ENCODE data around the gene KCTD5. TPM values are rescaled to one million over a fixed set of nuclear protein-coding genes. Genes with fewer than 3 reads are reported as not detected.

KCTD5 gene
- total and polyA plus RNA-seq, 10 of the 15 experiments (the other 5 are each of a cell fraction or from before 2014, with no cell fraction given), result 0.58 to 56.4 (median 37.3) TPM

DNA sequence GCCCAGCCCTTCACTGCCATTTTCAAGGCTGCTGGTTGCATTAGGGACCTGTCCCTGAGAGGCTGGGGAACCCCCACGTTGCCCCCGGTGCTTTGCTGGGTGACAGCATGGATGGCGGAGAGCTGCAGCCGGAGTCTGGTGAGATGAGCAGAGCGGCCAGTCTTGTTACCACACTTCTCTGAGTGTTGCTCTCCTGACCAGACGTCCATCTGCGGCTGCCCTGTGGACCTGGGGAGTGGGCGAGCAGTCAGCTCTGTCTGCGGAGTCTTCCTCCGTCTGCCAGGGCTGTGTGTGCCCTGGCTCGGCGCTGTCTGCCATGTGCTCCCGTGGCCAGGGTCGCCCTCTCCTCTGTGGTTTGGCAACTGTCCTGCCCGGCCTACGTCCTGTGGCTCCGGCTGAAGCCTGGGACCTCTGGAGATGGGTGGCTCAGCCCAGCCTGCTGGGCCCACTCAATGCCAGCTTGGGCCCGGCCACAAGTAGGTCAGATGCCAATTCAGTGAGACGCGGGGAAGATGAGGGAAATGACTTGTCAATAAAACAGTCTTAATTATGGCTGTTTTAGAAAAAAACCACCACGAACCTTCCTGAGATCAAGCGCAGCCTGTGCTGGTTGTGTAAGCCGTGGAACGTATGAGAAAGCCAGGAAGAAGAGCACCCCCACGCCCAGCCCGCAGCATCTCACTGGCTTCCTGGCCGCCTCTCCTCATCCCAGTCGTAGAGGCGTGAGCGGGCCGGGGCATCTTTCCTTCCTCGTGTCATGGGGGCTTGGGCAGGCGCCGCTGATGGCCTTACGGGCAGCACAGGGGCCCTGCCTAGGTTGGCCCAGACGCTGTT lies 7.9 kb downstream of the KCTD5 start:
- POLR2A ChIA-PET, result no interaction called here
- H3K4me2 ChIP-seq (ENCODE audit: control insufficient read depth, insufficient read depth), result no peak overlapping the region
- peaks cover 0 to 15% of the 10 kb centered on the region in 2 experiments; a peak in 2 of 4 replicates for H3K36me3 ChIP-seq (ENCODE audit: control insufficient read depth in 2 of 2, insufficient read depth in 2 of 2, low read length in 1 of 2)
- CTCF ChIA-PET, result no interaction called here
- H3K27me3 ChIP-seq (replicated peaks in 1 of 2; ENCODE audit: control insufficient read depth in 2 of 2, insufficient read depth in 2 of 2, low read length in 1 of 2), result no peaks in the 10 kb centered on the region
- ATAC-seq (no peak), DNase-seq (ENCODE audit: low read depth, low spot score) (no peak), FAIRE-seq (no peak)
- H3K9me3 ChIP-seq (replicated peaks; ENCODE audit: control insufficient read depth, insufficient read depth, low read length), result no peaks in the 10 kb centered on the region
- peaks cover 7% of the 10 kb centered on the region; the same call in 1 of the 2 replicates for H4K20me1 ChIP-seq (ENCODE audit: control insufficient read depth, insufficient read depth)
- H3K79me2 ChIP-seq (ENCODE audit: control insufficient read depth, insufficient read depth, low read length), result peaks cover 35% of the 10 kb centered on the region
- 91% methylated on average over 36 of the region's 36 CpGs for WGBS (ENCODE audit: insufficient coverage, insufficient replicate concordance, low lambda C conversion rate, missing lambda C conversion rate)
- in situ Hi-C loops (cut with MboI) (no loop called here), intact Hi-C loops (cut with micrococcal nuclease; ENCODE audit: unreplicated experiment) (loop anchor here (10.0 kb wide), 1 partner anchor 155 kb away; the partner anchor contains the start of genes CEMP1 and PDPK1)
- H3K4me1 ChIP-seq (ENCODE audit: control insufficient read depth, insufficient read depth, low read length), result peaks cover 6% of the 10 kb centered on the region
- BruUV-seq (replicated peaks), result no TSS peak
- H3K4me3 ChIP-seq, result no peak overlapping the region
- SMC1A ChIA-PET (ENCODE audit: uncharacterized antibody, unreplicated experiment), result no interaction called here
- RAD21 ChIA-PET (ENCODE audit: unreplicated experiment), result no interaction called here
- no peak overlapping the region for H3K9ac ChIP-seq (ENCODE audit: control insufficient read depth, insufficient read depth, low read length)
- no peak overlapping the region for H2AFZ ChIP-seq (ENCODE audit: control insufficient read depth, low read depth, low read length)
- no peak overlapping the region for H3K27ac ChIP-seq (ENCODE audit: control insufficient read depth, insufficient read depth)
- TF ChIP-seq HSF1 (IDR thresholded peaks at IDR 0.05; ENCODE audit: low read depth, low read length), result no peak
- TF ChIP-seq MXI1 (IDR thresholded peaks at IDR 0.05; ENCODE audit: low read depth, low read length), result no peak
- no peak for TF ChIP-seq CREB1 (IDR thresholded peaks at IDR 0.05; ENCODE audit: low read depth)
- no peak for TF ChIP-seq CHD2 (IDR thresholded peaks at IDR 0.05; ENCODE audit: borderline replicate concordance, low read depth, low read length)
- TF ChIP-seq RAD51 (IDR thresholded peaks at IDR 0.05), result no peak
- TF ChIP-seq IKZF1 (conservative IDR thresholded peaks at IDR 0.05), result no peak
- no peak for TF ChIP-seq JUND (IDR thresholded peaks at IDR 0.05; ENCODE audit: low read depth, low read length)
- TF ChIP-seq, protein P1, sequence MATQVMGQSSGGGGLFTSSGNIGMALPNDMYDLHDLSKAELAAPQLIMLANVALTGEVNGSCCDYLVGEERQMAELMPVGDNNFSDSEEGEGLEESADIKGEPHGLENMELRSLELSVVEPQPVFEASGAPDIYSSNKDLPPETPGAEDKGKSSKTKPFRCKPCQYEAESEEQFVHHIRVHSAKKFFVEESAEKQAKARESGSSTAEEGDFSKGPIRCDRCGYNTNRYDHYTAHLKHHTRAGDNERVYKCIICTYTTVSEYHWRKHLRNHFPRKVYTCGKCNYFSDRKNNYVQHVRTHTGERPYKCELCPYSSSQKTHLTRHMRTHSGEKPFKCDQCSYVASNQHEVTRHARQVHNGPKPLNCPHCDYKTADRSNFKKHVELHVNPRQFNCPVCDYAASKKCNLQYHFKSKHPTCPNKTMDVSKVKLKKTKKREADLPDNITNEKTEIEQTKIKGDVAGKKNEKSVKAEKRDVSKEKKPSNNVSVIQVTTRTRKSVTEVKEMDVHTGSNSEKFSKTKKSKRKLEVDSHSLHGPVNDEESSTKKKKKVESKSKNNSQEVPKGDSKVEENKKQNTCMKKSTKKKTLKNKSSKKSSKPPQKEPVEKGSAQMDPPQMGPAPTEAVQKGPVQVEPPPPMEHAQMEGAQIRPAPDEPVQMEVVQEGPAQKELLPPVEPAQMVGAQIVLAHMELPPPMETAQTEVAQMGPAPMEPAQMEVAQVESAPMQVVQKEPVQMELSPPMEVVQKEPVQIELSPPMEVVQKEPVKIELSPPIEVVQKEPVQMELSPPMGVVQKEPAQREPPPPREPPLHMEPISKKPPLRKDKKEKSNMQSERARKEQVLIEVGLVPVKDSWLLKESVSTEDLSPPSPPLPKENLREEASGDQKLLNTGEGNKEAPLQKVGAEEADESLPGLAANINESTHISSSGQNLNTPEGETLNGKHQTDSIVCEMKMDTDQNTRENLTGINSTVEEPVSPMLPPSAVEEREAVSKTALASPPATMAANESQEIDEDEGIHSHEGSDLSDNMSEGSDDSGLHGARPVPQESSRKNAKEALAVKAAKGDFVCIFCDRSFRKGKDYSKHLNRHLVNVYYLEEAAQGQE (IDR thresholded peaks at IDR 0.05; ENCODE audit: low read depth, low read length), result no peak
- no peak for TF ChIP-seq ZNF274 (IDR thresholded peaks at IDR 0.05; ENCODE audit: insufficient read depth, insufficient read length)
- TF ChIP-seq, protein P2, sequence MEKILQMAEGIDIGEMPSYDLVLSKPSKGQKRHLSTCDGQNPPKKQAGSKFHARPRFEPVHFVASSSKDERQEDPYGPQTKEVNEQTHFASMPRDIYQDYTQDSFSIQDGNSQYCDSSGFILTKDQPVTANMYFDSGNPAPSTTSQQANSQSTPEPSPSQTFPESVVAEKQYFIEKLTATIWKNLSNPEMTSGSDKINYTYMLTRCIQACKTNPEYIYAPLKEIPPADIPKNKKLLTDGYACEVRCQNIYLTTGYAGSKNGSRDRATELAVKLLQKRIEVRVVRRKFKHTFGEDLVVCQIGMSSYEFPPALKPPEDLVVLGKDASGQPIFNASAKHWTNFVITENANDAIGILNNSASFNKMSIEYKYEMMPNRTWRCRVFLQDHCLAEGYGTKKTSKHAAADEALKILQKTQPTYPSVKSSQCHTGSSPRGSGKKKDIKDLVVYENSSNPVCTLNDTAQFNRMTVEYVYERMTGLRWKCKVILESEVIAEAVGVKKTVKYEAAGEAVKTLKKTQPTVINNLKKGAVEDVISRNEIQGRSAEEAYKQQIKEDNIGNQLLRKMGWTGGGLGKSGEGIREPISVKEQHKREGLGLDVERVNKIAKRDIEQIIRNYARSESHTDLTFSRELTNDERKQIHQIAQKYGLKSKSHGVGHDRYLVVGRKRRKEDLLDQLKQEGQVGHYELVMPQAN (conservative IDR thresholded peaks at IDR 0.05), result no peak
- no peak for TF ChIP-seq RCOR1 (conservative IDR thresholded peaks at IDR 0.05; ENCODE audit: low read depth, low read length)
- no peak for TF ChIP-seq E2F4 (IDR thresholded peaks at IDR 0.05; ENCODE audit: low read depth, low read length)
- TF ChIP-seq SP1 (IDR thresholded peaks at IDR 0.05; ENCODE audit: low read depth, low read length), result no peak

All from GM12878 (cell line).